Hypothalamus (tissue), 51 donors: ENCODE data around the gene USE1.
A peak's percentile ranks its signal among the peaks of the same experiment; 100 is the strongest.

Experiments
- DNase-seq, 51 donors: peaks; one replicate each; lab custom pipeline; 2025; lab: John Stamatoyannopoulos, UW

Gene USE1

DNA sequence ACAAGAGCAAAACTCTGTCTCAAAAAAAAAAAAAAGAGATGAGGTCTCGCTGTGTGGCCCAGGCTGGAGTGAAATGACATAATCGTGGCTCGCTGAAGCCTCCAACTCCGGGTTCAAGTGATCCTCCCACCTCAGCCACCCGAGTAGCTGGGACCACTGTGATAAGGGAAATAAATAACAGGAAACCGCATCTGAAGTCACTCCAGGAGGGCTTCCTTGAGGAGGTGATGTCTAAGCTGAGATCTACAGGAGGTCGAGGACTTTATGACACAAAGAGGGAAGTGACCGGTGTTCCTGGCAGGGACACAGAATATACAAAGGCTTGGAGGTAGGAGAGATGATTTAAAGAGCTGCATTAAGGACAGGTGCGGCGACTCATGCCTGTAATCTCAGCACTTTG lies 39.5 kb downstream of the USE1 start:
- DNase-seq, result no peak

DNA sequence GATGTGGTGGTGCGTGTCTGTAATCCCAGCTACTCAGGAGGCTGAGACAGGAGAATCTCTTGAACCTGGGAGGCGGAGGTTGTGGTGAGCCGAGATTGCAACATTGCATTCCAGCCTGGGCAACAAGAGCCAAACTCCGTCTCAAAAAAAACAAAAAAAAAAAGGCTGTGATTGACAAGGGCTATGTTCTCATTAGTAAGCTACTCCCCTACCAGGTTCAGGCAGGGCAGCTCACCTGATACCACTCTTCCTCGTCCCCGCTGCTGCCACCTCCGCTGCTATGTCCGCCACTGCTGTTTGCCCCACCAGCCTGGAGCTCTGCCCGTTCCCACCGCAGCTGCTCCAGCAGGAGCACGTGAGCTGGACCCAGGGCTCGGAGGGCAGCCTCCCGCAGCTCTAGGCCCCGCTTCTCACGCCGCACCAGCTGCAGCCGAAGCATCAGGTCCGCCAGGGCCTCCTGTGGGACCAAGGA lies 40.0 kb downstream of the USE1 start:
- no peak for DNase-seq

DNA sequence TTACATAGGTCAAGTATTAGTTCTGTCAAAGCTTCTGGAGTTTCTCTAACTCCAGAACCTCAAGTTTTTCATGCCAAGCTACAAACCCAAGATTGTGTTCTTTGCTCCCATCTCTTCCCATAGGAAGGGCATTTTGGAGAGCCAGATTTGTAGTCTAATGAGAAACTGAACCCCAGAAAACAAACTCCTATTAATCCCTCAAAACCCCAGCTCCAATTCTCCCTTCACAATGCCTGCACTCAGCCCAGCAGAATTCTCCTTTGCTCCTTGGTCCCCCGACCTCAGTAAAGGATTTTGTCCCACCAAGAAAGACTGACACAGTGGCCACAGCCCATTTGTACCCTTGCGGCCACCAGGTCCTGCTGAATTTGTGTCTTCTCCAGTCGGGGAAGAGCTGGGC lies 41.0 kb downstream of the USE1 start:
- no peak for DNase-seq

DNA sequence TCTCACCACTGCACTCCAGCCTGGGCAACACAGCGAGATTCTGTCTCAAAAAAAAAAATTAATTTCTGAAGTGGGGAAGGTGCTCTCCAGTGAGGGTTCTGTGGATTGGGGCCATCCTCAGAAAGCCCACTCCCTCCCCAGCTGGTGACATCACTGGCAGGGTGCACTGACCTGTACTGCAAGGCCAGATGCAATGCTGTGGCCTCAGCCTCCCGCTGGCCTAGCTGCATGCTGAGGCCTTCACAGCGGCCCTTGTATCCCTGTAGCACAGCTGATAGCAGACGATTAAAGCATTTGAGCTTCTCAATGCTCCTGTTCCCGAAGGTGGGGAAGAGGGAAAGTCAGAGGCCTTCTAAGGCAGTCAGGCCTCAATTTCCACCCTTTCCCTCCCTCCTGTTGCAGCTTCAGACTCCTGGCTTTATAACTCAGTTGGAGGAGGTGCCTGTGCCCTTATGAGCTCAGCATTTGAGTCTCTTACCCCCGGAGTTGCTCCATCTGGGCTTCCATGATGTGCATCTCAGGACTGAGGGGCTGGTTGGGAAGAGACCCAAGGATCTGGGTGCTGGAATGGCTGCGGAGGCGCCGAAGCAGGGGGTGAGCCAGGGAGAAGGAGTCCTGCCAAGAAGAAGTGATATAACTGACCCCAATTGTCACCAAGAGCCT lies 44.1 kb downstream of the USE1 start:
- DNase-seq, result no peak

DNA sequence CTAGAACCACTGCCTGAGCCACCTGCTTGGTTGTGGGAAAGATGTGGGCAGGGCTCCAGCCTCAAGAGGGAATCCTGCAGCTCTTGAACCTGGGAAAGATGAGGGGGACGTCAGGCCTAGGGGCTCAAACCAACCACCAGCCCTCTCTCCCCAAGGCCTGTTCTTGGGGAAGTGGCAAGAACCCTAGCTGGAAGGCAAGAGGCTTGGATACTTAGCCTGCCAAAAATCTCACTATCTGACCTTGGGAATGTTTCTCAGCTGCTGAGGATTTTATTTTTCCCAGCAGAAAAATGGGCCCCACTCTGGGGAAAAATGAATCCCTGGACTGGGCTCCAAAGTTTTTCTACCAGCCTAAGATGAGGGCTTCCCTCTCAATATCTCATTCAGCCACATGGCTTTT lies 44.8 kb downstream of the USE1 start:
- no peak for DNase-seq

DNA sequence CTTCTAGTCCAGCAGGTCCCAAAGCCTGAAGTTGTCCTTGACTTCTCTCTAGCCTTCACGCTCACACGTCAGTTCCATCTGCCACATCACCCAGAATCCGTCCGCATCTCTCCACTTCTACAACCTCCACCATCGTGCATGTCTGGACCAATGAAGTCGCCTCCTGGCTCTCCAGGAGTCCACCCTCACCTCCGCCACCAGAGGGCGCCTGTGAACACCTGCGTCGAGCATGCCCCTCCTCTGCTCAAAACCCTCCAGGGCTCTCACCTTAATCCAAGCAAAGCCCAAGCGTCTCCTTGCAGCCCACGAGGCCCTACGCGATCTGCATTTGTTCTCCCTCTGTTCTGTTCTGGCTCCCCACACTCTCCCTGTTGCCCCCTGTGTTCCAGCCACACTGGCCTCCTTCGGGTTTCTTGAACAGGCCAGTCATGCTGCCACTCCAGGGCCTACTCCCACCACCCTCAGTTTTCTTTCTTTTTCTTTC lies 45.7 kb downstream of the USE1 start:
- DNase-seq, result peak in 31 of 51 donors; percentile 8 to 69 (median 35)

DNA sequence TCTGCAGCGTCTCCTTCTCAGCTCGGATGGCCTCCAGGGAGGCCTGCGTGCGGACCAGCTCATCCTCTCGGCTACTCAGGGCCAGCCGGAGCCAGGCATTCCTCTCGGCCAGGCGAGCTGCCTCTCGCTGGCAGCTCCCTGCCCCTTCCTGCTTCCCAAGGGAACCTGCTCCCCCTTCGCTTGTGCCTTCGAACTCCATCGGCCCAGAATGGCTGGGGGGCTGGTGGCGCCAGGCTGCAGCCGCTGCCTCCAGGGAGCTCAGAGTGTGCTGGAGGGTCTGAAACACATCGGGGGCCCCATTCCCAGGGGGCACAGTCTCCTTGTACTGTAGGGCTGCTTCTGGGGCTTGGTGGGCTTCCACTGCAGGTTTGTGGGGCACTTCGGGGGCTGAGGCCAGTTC lies 47.4 kb downstream of the USE1 start:
- DNase-seq, result no peak

GRCh38 chr19:17263712-17264640 lies 48.8 kb downstream of the USE1 start:
- no peak for DNase-seq

GRCh38 chr19:17264641-17264979 lies 49.5 kb downstream of the USE1 start, which contains the start of gene USHBP1:
TSS of gene USHBP1 (minus strand) at chr19:17264745. CDS start at chr19:17264299, 446 bp downstream.
- no peak for DNase-seq

DNA sequence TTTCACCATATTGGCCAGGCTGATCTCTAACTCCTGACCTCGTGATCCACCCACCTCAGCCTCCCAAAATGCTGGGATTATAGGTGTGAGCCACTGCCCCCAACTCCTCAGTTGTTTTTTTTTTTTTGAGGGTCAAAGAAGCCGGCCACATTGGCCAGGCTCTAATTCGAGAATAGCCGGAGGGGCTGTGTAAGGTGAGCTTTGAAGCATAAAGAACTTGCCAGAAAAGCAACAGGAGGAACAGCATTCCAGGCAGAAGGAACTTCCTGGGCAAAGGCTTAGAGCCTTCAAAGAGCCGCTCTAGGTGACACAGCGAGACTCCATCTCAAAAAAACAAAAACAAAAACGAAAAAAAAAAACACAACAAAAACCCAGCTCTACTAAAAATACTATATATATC lies 50.9 kb downstream of the USE1 start:
- no peak for DNase-seq

- peak in 3 of 51 donors; percentile 29 to 44 (median 38) for DNase-seq
Measured at GRCh38 chr19:17266589-17266974, 51.4 kb downstream of the USE1 start.

DNA sequence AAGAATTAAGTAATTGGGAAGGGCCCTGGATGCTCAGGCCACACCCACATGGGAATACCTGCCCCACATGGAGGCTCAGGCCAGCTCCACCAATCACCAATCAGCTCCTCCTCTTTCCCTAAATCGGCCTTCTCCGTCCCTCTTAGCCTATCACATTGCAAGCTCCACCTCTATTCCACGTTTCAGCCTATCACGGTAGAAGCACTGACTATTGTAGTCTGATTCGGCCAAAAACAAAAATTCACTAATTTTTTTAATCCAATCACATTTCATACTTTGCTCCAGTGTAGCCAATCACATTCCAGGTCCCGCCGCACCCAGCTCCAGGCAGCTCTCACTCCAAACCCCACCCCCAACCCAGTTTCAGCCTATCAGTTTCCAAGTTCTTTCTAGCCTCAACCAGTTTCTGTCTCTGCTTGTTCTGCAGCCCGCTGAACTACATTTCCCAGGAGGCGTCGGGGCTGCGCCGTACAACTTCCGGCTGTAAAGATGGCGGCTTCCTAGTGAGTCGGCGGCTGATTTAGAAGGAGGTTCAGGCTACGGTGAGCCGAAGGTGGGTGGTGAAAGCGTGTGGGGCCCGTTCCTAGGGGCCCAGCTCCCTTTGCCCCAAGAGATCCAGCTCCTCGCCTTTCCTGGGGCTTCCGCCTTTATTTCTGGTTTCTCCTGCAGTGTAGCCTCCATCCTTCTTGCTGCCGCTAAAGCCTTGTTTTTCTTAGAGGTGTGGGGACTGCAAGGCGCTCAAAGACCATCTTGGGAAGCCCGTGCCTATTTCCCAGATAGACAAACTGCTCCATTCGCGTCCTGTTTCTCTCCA lies 52.0 kb downstream of the USE1 start, which contains the start of gene BABAM1:
BABAM1 (plus strand) TSS at position 469 of the 814 bp plus-strand sequence. CDS start 1,364 bp downstream, outside the sequence.
- DNase-seq, result peak; percentile 70 to 99 (median 94)

GRCh38 chr19:17268754-17269153 lies 53.6 kb downstream of the USE1 start:
- no peak for DNase-seq
